A549 (cell line): ENCODE results near the gene FOLR2. TPM values are rescaled to one million over a fixed set of nuclear protein-coding genes. Genes with fewer than 3 reads are reported as not detected.
"Not testable (repeated sequence)": the region's sequence is repeated elsewhere in the genome, so short reads cannot be mapped to it uniquely, and the experiment has no call there.

Experiments
- ATAC-seq, 2 experiments: fragments of 200-7000 bp in 1 of 2; fragments of >200 bp in 1 of 2; cut with Nextera tagmentation in 1 of 2; cut with Tn5 transposase in 1 of 2; 3 replicates each; pipeline versions ENCODE4 v1.8.0 to v1.9.1; 2018 to 2020; ENCODE audit warnings: mild to moderate bottlenecking in 1 of 2, moderate library complexity in 1 of 2
- CTCF ChIA-PET: fragments of 300-600 bp; sonication (Branson Sonifier 250); formaldehyde crosslinking; extraction: SDS; loops from one replicate; lab custom pipeline; 2021; ENCODE audit warnings: antibody characterized with exemption, inconsistent platforms; lab: Yijun Ruan, JAX
- POLR2A ChIA-PET: fragments of 350-600 bp; formaldehyde crosslinking; extraction: SDS; loops from one replicate; lab custom pipeline; 2021; ENCODE audit warnings: antibody characterized with exemption, inconsistent platforms; lab: Yijun Ruan, JAX
- DNase-seq, 2 experiments: peaks; one replicate each; pipeline versions ENCODE4 v3.0.0 to v3.0.0-alpha.2; 2011 to 2016; ENCODE audit warnings: low read depth in 1 of 2, low spot score in 1 of 2
- FAIRE-seq: peaks from 2 replicates; lab custom pipeline; 2011; peaks lifted over from hg19 to GRCh38; lab: Jason Lieb, UNC
- H3K27ac ChIP-seq, 2 experiments: fragments of >200 bp; sonication (Bioruptor Twin); formaldehyde crosslinking; 3 replicates each; pipeline ENCODE4 v1.5.1; 2016 to 2017
- H3K4me1 ChIP-seq: fragments of >200 bp; sonication (Bioruptor Twin); formaldehyde crosslinking; 3 replicates; pipeline ENCODE4 v1.6.1; 2016
- H3K4me2 ChIP-seq: fragments of >200 bp; sonication (Bioruptor Twin); formaldehyde crosslinking; 3 replicates; pipeline ENCODE4 v1.6.1; 2016
- H3K4me3 ChIP-seq: fragments of >200 bp; sonication (Bioruptor Twin); formaldehyde crosslinking; 3 replicates; pipeline ENCODE4 v1.5.1; 2016
- H3K9me3 ChIP-seq: fragments of >200 bp; sonication (Bioruptor Twin); formaldehyde crosslinking; 3 replicates; pipeline ENCODE4 v1.6.1; 2016
- CEBPB ChIP-seq, 2 experiments: fragments of >200 bp in 1 of 2; sonication (Bioruptor Twin) in 1 of 2; formaldehyde crosslinking in 1 of 2; IDR thresholded peaks; 2 replicates each; pipeline ENCODE4 v1.6.1; 2012 to 2016
- EHF ChIP-seq: fragments of 250-450 bp; sonication (Bioruptor Pico); IDR thresholded peaks from 2 replicates; pipeline ENCODE4 v1.5.0; 2020; ENCODE audit warnings: mild to moderate bottlenecking
- EP300 ChIP-seq, 2 experiments: fragments of >200 bp; sonication (Bioruptor Twin); formaldehyde crosslinking; IDR thresholded peaks; 2 replicates in 1 of 2; 3 replicates in 1 of 2; pipeline ENCODE4 v1.6.1; 2016 to 2017
- FOSB ChIP-seq: fragments of 250-450 bp; sonication (Bioruptor Pico); IDR thresholded peaks from 2 replicates; pipeline ENCODE4 v1.5.0; 2020; ENCODE audit warnings: mild to moderate bottlenecking, moderate library complexity
- FOSL2 ChIP-seq, 2 experiments: fragments of 450-650 bp in 1 of 2; fragments of >200 bp in 1 of 2; sonication (Bioruptor Twin) in 1 of 2; formaldehyde crosslinking; IDR thresholded peaks; 2 replicates each; pipeline versions ENCODE4 v1.5.0 to v1.6.1; 2016 to 2020; ENCODE audit warnings: mild to moderate bottlenecking in 1 of 2, moderate library complexity in 1 of 2
- HEYL ChIP-seq: fragments of 250-450 bp; sonication (Bioruptor Pico); IDR thresholded peaks from 2 replicates; pipeline ENCODE4 v1.8.0; 2021; ENCODE audit warnings: mild to moderate bottlenecking, moderate library complexity
- HOXA7 ChIP-seq: fragments of 250-450 bp; sonication (Bioruptor Pico); IDR thresholded peaks from 2 replicates; pipeline ENCODE4 v1.5.0; 2020; ENCODE audit warnings: mild to moderate bottlenecking, moderate library complexity
- HOXB13 ChIP-seq: fragments of 250-450 bp; sonication (Bioruptor Pico); IDR thresholded peaks from 2 replicates; pipeline ENCODE4 v1.5.0; 2020; ENCODE audit warnings: low read depth, mild to moderate bottlenecking, moderate library complexity
- JUNB ChIP-seq: fragments of >200 bp; sonication (Bioruptor Twin); formaldehyde crosslinking; IDR thresholded peaks from 2 replicates; pipeline ENCODE4 v1.6.1; 2016
- MAFK ChIP-seq: fragments of 450-650 bp; IDR thresholded peaks from 2 replicates; pipeline ENCODE4 v1.6.1; 2014; ENCODE audit not compliant: partially characterized antibody
- MAX ChIP-seq: IDR thresholded peaks from 2 replicates; pipeline ENCODE4 v1.6.1; 2012
- MYC ChIP-seq: IDR thresholded peaks from 2 replicates; pipeline ENCODE4 v1.6.1; 2012; ENCODE audit warnings: mild to moderate bottlenecking, inconsistent platforms, low read length, improper control_type of control experiment, borderline replicate concordance
- NR3C1 ChIP-seq: fragments of >200 bp; sonication (Bioruptor Twin); formaldehyde crosslinking; IDR thresholded peaks from 3 replicates; pipeline ENCODE4 v1.6.1; 2017
- PBX3 ChIP-seq: IDR thresholded peaks from 2 replicates; pipeline ENCODE4 v1.6.1; 2012
- PHF8 ChIP-seq: fragments of 200-600 bp; sonication (generic); IDR thresholded peaks from 2 replicates; pipeline ENCODE4 v1.6.1; 2016; ENCODE audit warnings: low read depth, mild to moderate bottlenecking, antibody characterized with exemption, moderate library complexity, borderline replicate concordance
- RAD21 ChIP-seq, 2 experiments: fragments of >200 bp in 1 of 2; sonication (Bioruptor Twin) in 1 of 2; formaldehyde crosslinking in 1 of 2; IDR thresholded peaks in 1 of 2; conservative IDR thresholded peaks in 1 of 2; 2 replicates in 1 of 2; 3 replicates in 1 of 2; pipeline ENCODE4 v1.6.1; 2012 to 2018; ENCODE audit warnings: inconsistent platforms in 1 of 2
- RNF2 ChIP-seq: fragments of 200-600 bp; sonication (generic); IDR thresholded peaks from 2 replicates; pipeline ENCODE4 v1.6.1; 2016; ENCODE audit warnings: low read depth, mild to moderate bottlenecking, antibody characterized with exemption, moderate library complexity, borderline replicate concordance
- TFCP2L1 ChIP-seq: fragments of 250-450 bp; sonication (Bioruptor Pico); IDR thresholded peaks from 2 replicates; pipeline ENCODE4 v1.5.0; 2021; ENCODE audit warnings: mild to moderate bottlenecking
- TP53 ChIP-seq: fragments of 250-450 bp; sonication (Bioruptor Pico); IDR thresholded peaks from 2 replicates; pipeline ENCODE4 v1.5.0; 2021; ENCODE audit warnings: mild to moderate bottlenecking, moderate library complexity
- ZC3H11A ChIP-seq: fragments of 450-650 bp; IDR thresholded peaks from 2 replicates; pipeline ENCODE4 v1.6.1; 2014; ENCODE audit warnings: antibody characterized with exemption, mild to moderate bottlenecking
- ZFP36 ChIP-seq: fragments of 450-650 bp; IDR thresholded peaks from 2 replicates; pipeline ENCODE4 v1.6.1; 2014; ENCODE audit warnings: borderline replicate concordance; ENCODE audit not compliant: partially characterized antibody
- ZSCAN20 ChIP-seq: fragments of 250-450 bp; sonication (Bioruptor Pico); IDR thresholded peaks from 2 replicates; pipeline ENCODE4 v1.8.0; 2022; ENCODE audit warnings: mild to moderate bottlenecking, moderate library complexity
- WGBS: methylation state at CpG from one replicate; pipeline ENCODE4 v1.1.6; 2017; ENCODE audit errors: missing lambda C conversion rate; 5-methylcytosine and 5-hydroxymethylcytosine counted together
- polyA plus RNA-seq, 4 experiments: library from polyadenylated mRNA; depleted of rRNA in 3 of 4; stranded (reverse); fragments of >200 nt; fragmentation: RNase III in 1 of 4; extraction: RNeasy Plus Mini Kit Qiagen cat#74134 plus additional on column Dnase treatment in 1 of 4; gene quantifications; 2 replicates in 3 of 4; 3 replicates in 1 of 4; pipeline ENCODE4 v1.2.3, GENCODE V29; 2011 to 2017
- TF ChIP-seq, protein P1 (sequence below): fragments of 250-450 bp; sonication (Bioruptor Pico); IDR thresholded peaks from 2 replicates; pipeline ENCODE4 v1.5.0; 2021; ENCODE audit warnings: mild to moderate bottlenecking, moderate library complexity, borderline replicate concordance
- TF ChIP-seq, protein P2 (sequence below): fragments of >200 bp; sonication (Bioruptor Twin); formaldehyde crosslinking; IDR thresholded peaks from 3 replicates; pipeline ENCODE4 v1.6.1; 2016

FOLR2 gene
- polyA plus RNA-seq, 2 of the 4 experiments (the other 2 are of a cell fraction), result not detected

DNA sequence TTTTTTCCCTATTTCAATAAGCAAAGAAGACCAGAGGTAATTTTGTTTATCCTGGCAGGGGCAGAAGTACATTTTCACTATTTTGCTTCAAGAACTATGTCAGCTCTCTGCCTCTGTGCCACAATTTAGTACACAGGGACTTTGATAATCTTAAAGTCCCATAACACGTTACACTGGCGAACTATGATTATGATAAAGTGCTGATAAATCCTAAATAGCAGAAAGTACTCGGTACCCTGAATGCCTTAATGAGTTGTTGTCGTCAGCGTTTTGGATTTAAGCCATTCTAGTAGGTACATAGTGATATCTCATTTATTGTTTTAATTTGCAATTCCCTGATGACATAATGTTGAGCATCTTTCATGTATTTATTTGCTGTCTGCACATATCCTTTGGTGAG lies 44.0 kb downstream of the FOLR2 start:
- Histone ChIP-seq H3K4me1 (0 out of 3 replicates have a peak, but pooled peaks cover 5% of the 10 kb centered on the region), H3K9me3 (no peaks in the 10 kb centered on the region), H3K4me3 (no peak overlapping the region), H3K27ac (no peak overlapping the region), H3K4me2 (no peak overlapping the region)
- WGBS, result 77% methylated on average over 5 of the region's 5 CpGs
- no peak for DNase-seq
- ATAC-seq, result no peak
- ChIA-PET CTCF (interaction anchor here (1.1 kb wide), 1 partner anchor 174 kb away, joined by 3 read pairs; no protein-coding TSS in a partner anchor), POLR2A (no interaction called here)
- FAIRE-seq, result no peak
- TF ChIP-seq FOSL2 (IDR thresholded peaks at IDR 0.05), result no peak
- no peak for TF ChIP-seq FOSL2 (CRISPR knock-in tag; IDR thresholded peaks at IDR 0.05)
- TF ChIP-seq ZC3H11A, result no peak
- no peak for TF ChIP-seq JUNB
- TF ChIP-seq FOSB, result no peak
- no peak for TF ChIP-seq RAD21 (conservative IDR thresholded peaks at IDR 0.05 in 1 of 2, IDR thresholded peaks at IDR 0.05 in 1 of 2)

DNA sequence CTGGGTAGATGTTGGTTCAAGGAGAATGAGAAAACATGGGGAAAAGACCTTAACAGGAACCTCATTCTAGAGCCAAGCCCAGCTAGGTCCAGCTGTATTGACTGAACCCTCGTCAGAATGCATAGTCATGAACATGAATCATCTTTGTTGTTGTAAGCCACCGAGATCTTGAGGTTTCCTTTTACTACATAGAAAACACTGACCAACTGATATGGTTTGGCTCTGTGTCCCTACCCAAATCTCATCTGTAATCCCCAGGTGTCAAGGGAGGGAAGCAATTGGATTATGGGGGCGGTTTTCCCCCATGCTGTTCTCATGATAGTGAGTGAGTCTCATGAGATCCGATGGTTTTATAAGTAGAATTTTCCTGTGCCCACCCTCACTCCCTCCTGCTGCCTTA lies 46.8 kb downstream of the FOLR2 start:
- TF ChIP-seq PBX3 (no peak), FOSL2 (IDR thresholded peaks at IDR 0.05) (no peak), FOSL2 (CRISPR knock-in tag; IDR thresholded peaks at IDR 0.05) (peak; percentile 43)
- POLR2A ChIA-PET, result no interaction called here
- CTCF ChIA-PET, result interaction anchor here (1.2 kb wide), 1 partner anchor 164 kb away, joined by 3 read pairs; no protein-coding TSS in a partner anchor
- WGBS, result 42% methylated on average over 4 of the region's 4 CpGs
- H3K9me3 ChIP-seq, result no peaks in the 10 kb centered on the region
- no peak overlapping the region for H3K4me3 ChIP-seq
- DNase-seq (peak in 1 of 2 experiments; percentile 53), ATAC-seq (peak; percentile 62 to 70; a peak in 5 of 6 replicates), FAIRE-seq (no peak)
- 0 out of 3 replicates have a peak overlapping the region, but pooled peaks have one; percentile 10 for H3K4me2 ChIP-seq
- H3K4me1 ChIP-seq, result peaks cover 14% of the 10 kb centered on the region; the same call in 1 of the 3 replicates
- H3K27ac ChIP-seq, result peak overlapping the region in 1 of 2 experiments; percentile 27; a peak in 2 of 6 replicates

- CTCF ChIA-PET, result interaction anchor here (0.9 to 1.2 kb wide), 3 partner anchors 13 to 149 kb away, joined by 3 read pairs; no protein-coding TSS in a partner anchor
- H3K4me3 ChIP-seq, result no peak overlapping the region
- H3K27ac ChIP-seq, result no peak overlapping the region
- TF ChIP-seq, protein P1, sequence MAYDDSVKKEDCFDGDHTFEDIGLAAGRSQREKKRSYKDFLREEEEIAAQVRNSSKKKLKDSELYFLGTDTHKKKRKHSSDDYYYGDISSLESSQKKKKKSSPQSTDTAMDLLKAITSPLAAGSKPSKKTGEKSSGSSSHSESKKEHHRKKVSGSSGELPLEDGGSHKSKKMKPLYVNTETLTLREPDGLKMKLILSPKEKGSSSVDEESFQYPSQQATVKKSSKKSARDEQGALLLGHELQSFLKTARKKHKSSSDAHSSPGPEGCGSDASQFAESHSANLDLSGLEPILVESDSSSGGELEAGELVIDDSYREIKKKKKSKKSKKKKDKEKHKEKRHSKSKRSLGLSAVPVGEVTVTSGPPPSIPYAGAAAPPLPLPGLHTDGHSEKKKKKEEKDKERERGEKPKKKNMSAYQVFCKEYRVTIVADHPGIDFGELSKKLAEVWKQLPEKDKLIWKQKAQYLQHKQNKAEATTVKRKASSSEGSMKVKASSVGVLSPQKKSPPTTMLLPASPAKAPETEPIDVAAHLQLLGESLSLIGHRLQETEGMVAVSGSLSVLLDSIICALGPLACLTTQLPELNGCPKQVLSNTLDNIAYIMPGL (CRISPR knock-in tag), result no peak
- TF ChIP-seq TFCP2L1 (CRISPR knock-in tag), result no peak
- TF ChIP-seq ZFP36, result no peak
- no peak for TF ChIP-seq ZSCAN20
- no peak for TF ChIP-seq EHF (CRISPR knock-in tag)
- TF ChIP-seq MYC, result no peak
- TF ChIP-seq, protein P2, sequence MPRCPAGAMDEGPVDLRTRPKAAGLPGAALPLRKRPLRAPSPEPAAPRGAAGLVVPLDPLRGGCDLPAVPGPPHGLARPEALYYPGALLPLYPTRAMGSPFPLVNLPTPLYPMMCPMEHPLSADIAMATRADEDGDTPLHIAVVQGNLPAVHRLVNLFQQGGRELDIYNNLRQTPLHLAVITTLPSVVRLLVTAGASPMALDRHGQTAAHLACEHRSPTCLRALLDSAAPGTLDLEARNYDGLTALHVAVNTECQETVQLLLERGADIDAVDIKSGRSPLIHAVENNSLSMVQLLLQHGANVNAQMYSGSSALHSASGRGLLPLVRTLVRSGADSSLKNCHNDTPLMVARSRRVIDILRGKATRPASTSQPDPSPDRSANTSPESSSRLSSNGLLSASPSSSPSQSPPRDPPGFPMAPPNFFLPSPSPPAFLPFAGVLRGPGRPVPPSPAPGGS, result no peak
- TF ChIP-seq MAX, result no peak
- no peak for TF ChIP-seq RNF2
- TF ChIP-seq EP300 (IDR thresholded peaks at IDR 0.05), result no peak
- TF ChIP-seq PHF8, result no peak
- no peak for TF ChIP-seq NR3C1
- no peak for TF ChIP-seq CEBPB (IDR thresholded peaks at IDR 0.05)
- no peak for TF ChIP-seq HOXB13
- TF ChIP-seq RAD21 (conservative IDR thresholded peaks at IDR 0.05 in 1 of 2, IDR thresholded peaks at IDR 0.05 in 1 of 2), result no peak
- no peak for TF ChIP-seq TP53 (CRISPR knock-in tag)
- TF ChIP-seq MAFK, result no peak
- no peak for TF ChIP-seq HOXA7 (CRISPR knock-in tag)
- no peak for TF ChIP-seq FOSL2 (IDR thresholded peaks at IDR 0.05)
- TF ChIP-seq FOSL2 (CRISPR knock-in tag; IDR thresholded peaks at IDR 0.05), result no peak
- no peak for TF ChIP-seq HEYL (CRISPR knock-in tag)
- H3K4me1 ChIP-seq, result peaks cover 14% of the 10 kb centered on the region; the same call in 1 of the 3 replicates
- H3K4me2 ChIP-seq, result no peak overlapping the region
- H3K9me3 ChIP-seq, result no peaks in the 10 kb centered on the region
- FAIRE-seq (no peak), DNase-seq (no peak), ATAC-seq (no peak)
- POLR2A ChIA-PET, result no interaction called here
Observed at GRCh38 chr11:72265951-72266350, 49.4 kb downstream of the FOLR2 start.

DNA sequence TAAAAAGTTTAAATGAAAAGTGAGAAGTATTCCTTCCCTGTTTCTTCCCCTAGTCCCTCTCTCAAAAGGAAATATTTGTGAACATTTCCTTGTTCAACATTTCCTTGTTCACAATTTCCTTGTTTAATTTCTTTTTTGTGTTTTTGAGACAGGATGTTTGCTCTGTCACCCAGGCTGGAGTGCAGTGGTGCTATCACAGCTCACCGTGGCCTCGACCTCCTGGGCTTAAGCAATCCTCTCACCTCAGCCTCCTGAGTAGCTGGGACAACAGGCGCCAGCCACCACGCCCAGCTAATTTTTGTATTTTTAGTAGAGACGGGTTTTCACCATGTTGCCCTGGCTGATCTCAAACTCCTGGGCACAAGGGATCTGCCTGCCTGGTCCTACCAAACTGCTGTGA lies 50.4 kb downstream of the FOLR2 start:
- FAIRE-seq, H3K4me3 ChIP-seq, H3K4me2 ChIP-seq, POLR2A ChIA-PET, H3K9me3 ChIP-seq: not testable (repeated sequence)
- 35% methylated on average over 5 of the region's 5 CpGs for WGBS
- CTCF ChIA-PET, result interaction anchor here (0.7 to 1.6 kb wide), 4 partner anchors 30 to 242 kb away, joined by 3 to 6 read pairs (median 3); no protein-coding TSS in a partner anchor
- Histone ChIP-seq H3K27ac (0 out of 6 replicates have a peak overlapping the region, but pooled peaks of 1 of the 2 experiments have one; percentile 4), H3K4me1 (peaks cover 14% of the 10 kb centered on the region; the same call in 1 of the 3 replicates)
- DNase-seq (peak in 1 of 2 experiments; percentile 35), ATAC-seq (peak in 1 of 2 experiments; percentile 49; a peak in 3 of 6 replicates)
